Gastrocnemius medialis (tissue), 4 donors: ENCODE data around the gene TRIM4. TPM values are rescaled to one million over a fixed set of nuclear protein-coding genes. Genes with fewer than 3 reads are reported as not detected.

ENCODE experiments used
- ATAC-seq, 2 donors: fragments of 150-250 bp; one replicate each; pipeline ENCODE4 v1.9.1; 2016
- DNase-seq, 2 donors: peaks; one replicate each; pipeline ENCODE4 v3.0.0-alpha.2; 2019
- H3K27ac ChIP-seq, 4 donors: fragments of 200-600 bp; sonication (generic); 1 replicate in 1 of 4; 2 replicates in 3 of 4; pipeline ENCODE4 v1.5.1; 2016 to 2018; ENCODE audit warnings: mild to moderate bottlenecking in 2 of 4, moderate library complexity in 1 of 4
- H3K27me3 ChIP-seq, 3 donors: fragments of 200-600 bp; sonication (generic) in 2 of 3; 1 replicate in 1 of 3; 2 replicates in 2 of 3; pipeline versions ENCODE4 v1.5.1 to v1.6.0; 2016 to 2019; ENCODE audit warnings: mild to moderate bottlenecking in 1 of 3, moderate library complexity in 1 of 3
- H3K36me3 ChIP-seq, 2 donors: fragments of 200-600 bp; sonication (generic) in 1 of 2; one replicate each; pipeline ENCODE4 v1.5.1; 2017 to 2018
- H3K4me1 ChIP-seq, 2 donors: fragments of 200-600 bp; sonication (generic) in 1 of 2; one replicate each; pipeline ENCODE4 v1.5.1; 2016 to 2017; ENCODE audit warnings: mild to moderate bottlenecking in 2 of 2
- H3K4me3 ChIP-seq, 4 donors: fragments of 200-600 bp; sonication (generic) in 3 of 4; 1 replicate in 1 of 4; 2 replicates in 3 of 4; pipeline ENCODE4 v1.5.1; 2016 to 2019; ENCODE audit warnings: mild to moderate bottlenecking in 2 of 4
- H3K9me3 ChIP-seq, 3 donors: fragments of 200-600 bp; sonication (generic) in 2 of 3; 1 replicate in 1 of 3; 2 replicates in 2 of 3; pipeline ENCODE4 v1.5.1; 2016 to 2019
- CTCF ChIP-seq, 5 experiments: fragments of 450-650 bp in 3 of 5; fragments of 200-600 bp in 2 of 5; sonication (generic) in 2 of 5; IDR thresholded peaks in 4 of 5; conservative IDR thresholded peaks in 1 of 5; 1 replicate in 4 of 5; 2 replicates in 1 of 5; pipeline ENCODE4 v1.5.1; 2016 to 2019; ENCODE audit warnings: antibody characterized with exemption in 5 of 5, mild to moderate bottlenecking in 3 of 5, moderate library complexity in 3 of 5
- POLR2A ChIP-seq, 2 donors: fragments of 450-650 bp; IDR thresholded peaks; one replicate each; pipeline ENCODE4 v1.6.1; 2017; ENCODE audit warnings: antibody characterized with exemption in 2 of 2, mild to moderate bottlenecking in 2 of 2, moderate library complexity in 2 of 2
- in situ Hi-C, 4 donors: fragments of 200-750 bp; cut with MboI; loops; one replicate each; pipeline versions ENCODE4 v1.15.0 to v1.8.0; 2017; ENCODE audit warnings: low sequenced_read_pairs in 4 of 4
- intact Hi-C: fragments of 100-400 bp; cut with DNase I; formaldehyde crosslinking; loops from one replicate; pipeline ENCODE4 v1.15.1; 2023; ENCODE audit warnings: low total_unique reads
- total RNA-seq, 4 donors: library from RNA; depleted of rRNA; stranded (reverse); fragments of >200 nt; gene quantifications; one replicate each; pipeline versions ENCODE4 v1.1.0 to v1.2.3, GENCODE V29; 2016

TRIM4 gene
- total RNA-seq, 4 donors from 2014 or later = 6.4 to 10.5 (median 7.7) TPM

GRCh38 chr7:99899830-99900519 lies 19.4 kb downstream of the TRIM4 start:
- Histone ChIP-seq H3K27me3 (no peaks in the 10 kb centered on the region), H3K9me3 (no peaks in the 10 kb centered on the region), H3K4me3 (no peak overlapping the region), H3K4me1 (no peaks in the 10 kb centered on the region), H3K36me3 (peaks cover 5 to 51% of the 10 kb centered on the region in 2 donors), H3K27ac (no peak overlapping the region)
- DNase-seq (no peak), ATAC-seq (no peak)
- in situ Hi-C loops = no loop called here
- intact Hi-C loops = no loop called here
- TF ChIP-seq CTCF (IDR thresholded peaks at IDR 0.05 in 4 of 5, conservative IDR thresholded peaks at IDR 0.05 in 1 of 5) (no peak), POLR2A (IDR thresholded peaks at IDR 0.05) (no peak)

- ATAC-seq (no peak), DNase-seq (no peak)
- H3K4me3 ChIP-seq = no peak overlapping the region
- no peaks in the 10 kb centered on the region for H3K9me3 ChIP-seq
- H3K27ac ChIP-seq = no peak overlapping the region
- H3K36me3 ChIP-seq = peaks cover 5 to 41% of the 10 kb centered on the region in 2 donors
- in situ Hi-C loops (no loop called here), intact Hi-C loops (no loop called here)
- TF ChIP-seq POLR2A (IDR thresholded peaks at IDR 0.05) = no peak
- no peak for TF ChIP-seq CTCF (IDR thresholded peaks at IDR 0.05 in 4 of 5, conservative IDR thresholded peaks at IDR 0.05 in 1 of 5)
- no peaks in the 10 kb centered on the region for H3K4me1 ChIP-seq
- H3K27me3 ChIP-seq = no peaks in the 10 kb centered on the region
These were observed 20.5 kb downstream of the TRIM4 start for GRCh38 chr7:99898836-99899235.

GRCh38 chr7:99898023-99898357 lies 21.3 kb downstream of the TRIM4 start:
- no peak overlapping the region for H3K4me3 ChIP-seq
- H3K27ac ChIP-seq = no peak overlapping the region
- peaks cover 5 to 33% of the 10 kb centered on the region in 2 donors for H3K36me3 ChIP-seq
- no peak for ATAC-seq
- intact Hi-C loops = no loop called here
- no peaks in the 10 kb centered on the region for H3K9me3 ChIP-seq
- H3K27me3 ChIP-seq = no peaks in the 10 kb centered on the region
- no peak for DNase-seq
- TF ChIP-seq CTCF (IDR thresholded peaks at IDR 0.05 in 4 of 5, conservative IDR thresholded peaks at IDR 0.05 in 1 of 5) (no peak), POLR2A (IDR thresholded peaks at IDR 0.05) (no peak)
- in situ Hi-C loops = no loop called here
- no peaks in the 10 kb centered on the region for H3K4me1 ChIP-seq

- in situ Hi-C loops = no loop called here
- Histone ChIP-seq H3K4me1 (no peaks in the 10 kb centered on the region), H3K9me3 (no peaks in the 10 kb centered on the region), H3K4me3 (no peak overlapping the region), H3K36me3 (peaks cover 3 to 29% of the 10 kb centered on the region in 2 donors), H3K27me3 (no peaks in the 10 kb centered on the region), H3K27ac (no peak overlapping the region)
- intact Hi-C loops = no loop called here
- ATAC-seq = no peak
- DNase-seq = no peak
- no peak for TF ChIP-seq CTCF (IDR thresholded peaks at IDR 0.05 in 4 of 5, conservative IDR thresholded peaks at IDR 0.05 in 1 of 5)
- TF ChIP-seq POLR2A (IDR thresholded peaks at IDR 0.05) = no peak
These were observed 21.9 kb downstream of the TRIM4 start for GRCh38 chr7:99897322-99898022.
